Fibroblast of peridontal ligament (primary cell): ENCODE results near the gene CRISP3.
"Not testable (repeated sequence)": the region's sequence is repeated elsewhere in the genome, so short reads cannot be mapped to it uniquely, and the experiment has no call there.

Source experiments
- DNase-seq: peaks from one replicate; pipeline ENCODE4 v3.0.0-alpha.2; 2010; ENCODE audit errors: extremely low read depth

Gene CRISP3, protein sequence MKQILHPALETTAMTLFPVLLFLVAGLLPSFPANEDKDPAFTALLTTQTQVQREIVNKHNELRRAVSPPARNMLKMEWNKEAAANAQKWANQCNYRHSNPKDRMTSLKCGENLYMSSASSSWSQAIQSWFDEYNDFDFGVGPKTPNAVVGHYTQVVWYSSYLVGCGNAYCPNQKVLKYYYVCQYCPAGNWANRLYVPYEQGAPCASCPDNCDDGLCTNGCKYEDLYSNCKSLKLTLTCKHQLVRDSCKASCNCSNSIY

DNA sequence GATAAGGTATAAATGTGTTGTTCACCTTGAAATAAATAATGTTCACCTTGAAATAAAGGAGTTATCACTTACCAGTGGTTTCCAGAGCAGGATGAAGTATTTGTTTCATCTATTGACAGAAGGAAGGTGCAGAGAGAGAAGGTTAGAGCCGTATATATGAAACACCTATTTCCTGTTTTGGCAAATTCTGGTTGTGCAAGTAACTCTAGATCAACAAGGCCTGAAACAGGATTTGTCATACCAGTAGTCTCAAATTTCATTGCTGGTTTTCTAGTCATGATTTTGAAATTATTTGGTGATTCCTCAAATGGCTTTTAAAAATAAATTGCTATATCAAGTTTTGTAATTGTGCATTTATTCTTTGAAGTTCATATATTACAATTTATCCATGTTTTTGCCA, at the start of gene CRISP3:
CRISP3 (minus strand) TSS at position 130 of the 400 bp plus-strand sequence; CDS start at position 109, 21 bp downstream.
- no peak for DNase-seq

DNA sequence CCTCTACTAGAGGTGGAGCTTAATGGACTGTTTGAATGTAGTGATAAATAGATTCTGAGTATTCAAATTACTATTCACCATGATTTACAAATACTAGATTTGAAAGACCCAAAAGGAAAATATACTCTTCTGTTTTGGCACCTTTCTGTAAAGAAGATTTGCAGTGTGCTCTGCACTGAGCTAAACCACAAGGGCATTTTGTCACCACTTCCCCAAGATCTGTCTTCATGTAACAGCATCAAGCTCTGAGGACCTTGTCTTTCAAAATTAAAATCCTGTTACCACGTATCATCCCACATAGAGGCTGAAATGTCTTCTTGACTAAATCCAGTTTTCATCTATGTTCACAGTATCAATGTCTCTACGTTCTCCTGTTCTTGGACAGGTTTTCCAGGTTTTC, 46.2 kb upstream of the CRISP3 start:
- DNase-seq: no peak

DNA sequence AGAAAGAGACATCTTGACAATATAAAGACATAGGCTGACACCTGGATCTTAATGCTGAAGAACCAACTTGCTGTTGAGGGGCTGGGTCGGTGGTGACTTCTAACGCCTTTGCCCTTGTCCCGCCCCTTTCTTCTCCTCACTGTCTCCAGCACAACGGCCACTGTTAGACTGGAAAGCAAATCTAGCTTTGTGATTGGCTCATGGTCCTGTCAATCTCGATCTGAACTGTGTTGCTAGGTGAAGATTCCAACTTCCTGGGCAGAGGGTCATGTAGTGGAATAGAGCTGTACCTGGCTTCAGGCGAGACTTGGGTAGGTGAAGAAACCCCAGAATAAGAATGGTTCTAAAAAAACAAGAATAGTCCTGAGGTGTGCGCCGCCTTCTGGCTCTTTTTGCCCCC, 43.0 kb upstream of the CRISP3 start, which contains the start of gene PGK2:
PGK2 (minus strand) TSS at position 110 of the 400 bp plus-strand sequence; CDS start at position 12, 98 bp downstream.
- DNase-seq: no peak

DNA sequence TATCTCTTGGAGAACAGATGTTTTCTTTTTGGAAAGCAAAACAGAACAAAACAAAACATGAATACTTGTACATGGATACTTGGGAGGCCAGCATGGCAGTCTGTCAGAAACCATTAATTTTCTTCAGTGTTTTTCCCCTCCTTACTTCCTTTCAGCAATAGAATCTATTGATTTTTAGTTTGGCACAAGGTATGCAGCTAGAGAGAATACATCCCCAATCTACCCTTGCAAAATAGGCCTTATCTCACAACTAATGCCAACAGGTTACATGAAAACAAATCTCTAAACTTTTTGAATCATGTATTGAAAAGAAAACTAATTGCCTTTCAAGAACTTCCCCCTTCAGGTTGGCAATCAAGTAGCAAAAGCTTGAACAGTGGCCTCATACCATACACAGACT, 40.1 kb upstream of the CRISP3 start:
- no peak for DNase-seq

DNA sequence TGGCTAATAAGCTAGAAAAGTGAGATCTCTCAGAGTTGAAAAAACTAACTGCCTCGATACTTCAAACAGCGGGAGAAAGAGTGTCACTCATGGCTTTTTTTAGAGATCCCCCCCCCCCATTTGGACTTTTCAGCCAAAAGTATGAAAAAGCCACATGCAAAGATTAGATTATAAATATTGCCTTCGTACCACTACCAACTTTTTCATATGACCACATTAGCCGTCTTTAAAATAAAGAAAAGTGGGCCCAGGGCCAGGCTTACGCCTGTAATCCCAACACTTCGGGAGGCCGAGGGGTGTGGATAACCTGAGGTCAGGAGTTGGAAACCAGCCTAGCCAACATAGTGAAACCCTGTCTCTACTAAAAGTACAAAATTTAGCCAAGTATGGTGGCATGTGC, 38.5 kb upstream of the CRISP3 start:
- no peak for DNase-seq

DNA sequence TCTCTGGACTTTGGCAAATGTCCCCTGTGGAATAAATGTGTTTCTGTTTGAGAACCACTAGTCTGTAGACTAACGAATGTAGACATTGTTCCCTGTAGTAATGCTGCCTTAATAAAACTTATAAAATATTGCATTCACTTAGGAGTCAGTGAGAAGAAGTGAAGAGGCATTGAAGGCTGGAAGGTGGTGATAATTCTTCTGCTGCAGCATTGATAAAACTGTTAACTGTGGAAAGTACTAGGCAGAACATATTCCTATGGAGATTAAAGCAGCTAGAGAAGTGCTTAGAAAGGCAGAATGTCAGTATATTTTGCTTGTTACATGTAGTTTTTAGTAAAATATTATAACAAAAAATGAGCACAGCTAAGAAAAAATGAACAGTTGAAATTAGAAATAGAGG, 38.1 kb upstream of the CRISP3 start:
- DNase-seq: no peak

DNA sequence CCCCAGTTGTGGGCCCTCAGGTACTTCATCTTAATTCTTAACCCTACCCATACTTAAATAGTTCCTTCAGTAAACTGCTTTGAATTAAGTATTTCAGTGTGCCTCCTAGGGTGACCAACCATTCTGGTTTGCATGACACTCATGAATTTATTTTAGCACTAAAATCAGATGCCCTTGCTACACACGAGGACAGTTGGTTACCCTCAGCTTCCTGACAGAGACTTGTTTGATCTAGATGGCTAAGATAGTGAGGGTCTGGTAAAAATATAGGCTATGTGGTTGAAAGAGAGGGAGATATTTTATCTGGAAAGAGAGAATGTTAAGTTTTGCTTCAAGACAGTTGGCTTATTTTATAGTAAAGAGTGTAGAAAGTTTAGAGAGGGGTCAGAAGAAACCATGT, 32.3 kb upstream of the CRISP3 start:
- DNase-seq: no peak

DNA sequence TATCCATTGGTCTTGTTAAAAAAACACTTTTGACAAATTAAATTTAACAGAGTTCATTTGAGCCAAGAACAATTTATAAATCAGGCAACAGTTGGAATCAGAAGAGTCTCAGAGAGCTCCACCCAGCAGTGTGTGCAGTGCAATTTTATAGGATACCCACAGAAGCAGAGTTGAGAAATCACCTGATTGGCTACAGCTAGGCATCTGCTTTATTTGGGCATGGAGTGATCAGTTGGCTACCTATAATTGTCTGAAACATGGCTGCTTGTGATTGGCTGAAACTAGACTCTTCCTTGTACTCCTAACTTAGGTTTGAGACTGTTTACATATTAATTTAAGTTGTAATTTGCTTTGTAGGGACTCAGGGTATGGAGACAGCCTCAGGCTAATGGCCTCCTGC, 30.9 kb upstream of the CRISP3 start:
- no peak for DNase-seq

DNA sequence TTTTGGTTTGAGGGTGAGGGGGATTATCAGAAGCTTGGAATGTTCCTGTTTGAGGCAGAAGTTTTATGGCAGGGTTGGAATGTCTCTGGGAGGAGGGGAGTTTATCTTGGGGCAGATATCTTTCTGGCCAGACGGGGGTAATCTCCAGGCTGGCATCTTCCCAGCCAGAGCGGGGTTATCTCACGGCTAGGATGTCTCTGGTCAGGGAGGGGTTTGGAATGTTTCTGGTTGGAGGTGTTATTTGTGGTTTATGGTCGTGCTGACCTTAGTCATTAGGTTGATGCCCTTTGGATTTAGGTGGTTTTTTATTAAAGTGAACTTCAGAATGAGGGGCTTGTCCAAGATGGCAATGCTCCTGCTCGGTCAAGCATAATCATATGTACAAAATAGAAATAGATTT, 28.1 kb upstream of the CRISP3 start:
- DNase-seq: no peak

DNA sequence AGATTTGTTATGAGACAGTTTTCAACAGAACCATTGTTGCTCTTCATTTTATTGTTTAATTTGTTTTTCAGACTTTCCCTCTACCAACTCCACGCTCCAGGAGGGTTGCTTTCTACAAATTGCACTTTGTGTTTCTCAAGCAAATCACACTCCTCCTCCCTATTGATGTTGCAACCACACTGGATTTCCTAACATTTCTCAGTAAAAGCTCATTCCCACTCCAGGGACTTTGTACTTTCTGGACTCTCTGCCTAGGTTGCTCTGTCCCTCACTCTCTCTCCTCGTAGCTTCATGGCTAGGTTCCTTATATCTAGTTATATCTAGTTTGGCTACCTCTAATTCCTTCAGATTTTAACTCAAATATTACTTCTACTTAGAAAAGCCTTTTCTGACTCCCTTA, 22.6 kb upstream of the CRISP3 start:
- no peak for DNase-seq

DNA sequence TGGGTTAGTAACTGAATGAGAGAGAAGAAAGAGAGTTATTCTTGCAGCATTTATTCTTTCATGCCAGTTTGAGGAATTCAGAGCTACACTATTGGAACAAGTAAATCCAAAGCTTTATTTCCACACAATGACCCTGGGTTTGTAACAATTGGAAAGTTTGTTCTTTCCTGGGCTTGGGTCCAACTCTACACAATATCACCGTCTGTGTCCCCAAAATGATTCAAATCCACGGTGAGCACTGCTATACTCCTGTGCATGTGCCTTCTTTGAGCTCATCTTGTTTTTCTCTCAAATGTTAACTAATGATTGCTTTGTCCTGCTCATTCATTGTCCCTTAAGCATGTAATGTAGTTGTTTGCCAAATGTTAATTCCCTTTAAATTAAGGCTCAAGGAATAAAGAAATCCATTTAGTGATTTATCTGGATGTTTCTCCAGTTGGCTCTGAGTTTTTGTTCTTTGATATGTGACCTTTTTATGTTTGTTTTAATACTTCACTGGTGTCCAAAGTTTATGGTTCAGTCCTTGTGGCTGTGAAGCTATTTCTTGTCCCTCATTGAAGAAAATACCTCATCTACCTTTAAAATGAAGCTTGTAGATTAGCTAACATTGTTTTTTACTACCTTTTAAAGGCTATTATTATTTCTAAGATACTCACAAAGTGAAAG, 20.5 kb upstream of the CRISP3 start:
- DNase-seq: no peak

DNA sequence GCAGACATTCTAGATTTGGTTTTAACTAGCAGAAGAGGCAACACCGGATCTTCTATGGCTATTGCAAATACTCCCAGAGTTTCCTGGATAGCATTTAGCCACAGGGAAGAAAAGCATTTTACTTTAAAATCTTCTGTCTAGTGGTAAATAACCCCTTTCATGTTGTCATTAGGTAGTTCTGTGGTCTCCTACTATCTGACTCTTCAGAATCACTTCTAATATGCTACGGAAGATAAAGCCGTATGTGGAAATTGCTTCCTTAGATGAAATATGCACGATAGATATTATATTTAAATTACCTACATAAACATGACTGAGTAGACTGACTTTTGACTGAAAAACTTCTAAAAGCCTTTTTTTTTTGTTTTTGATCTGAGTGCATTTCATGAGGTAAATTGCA, 759 bp downstream of the CRISP3 start:
- DNase-seq: no peak

DNA sequence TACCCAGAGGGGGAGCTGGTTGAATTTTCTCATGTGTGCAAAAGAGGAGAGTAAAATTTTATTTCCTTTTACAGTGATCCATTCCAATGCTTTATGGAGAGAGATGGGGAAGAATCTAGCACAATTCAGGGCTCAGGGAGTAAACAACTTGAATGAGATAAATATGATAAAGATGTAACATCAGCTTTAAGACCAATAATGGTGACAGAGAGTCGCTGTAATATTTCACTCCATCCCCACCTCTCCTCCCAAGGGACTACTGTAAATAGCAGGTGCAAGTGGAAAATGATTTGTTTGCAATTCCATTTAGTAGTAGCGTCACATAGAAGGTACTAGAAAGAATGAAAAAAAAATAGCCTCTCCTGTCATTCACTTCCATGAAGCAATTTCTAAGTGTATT, 4.8 kb downstream of the CRISP3 start:
- DNase-seq: no peak

DNA sequence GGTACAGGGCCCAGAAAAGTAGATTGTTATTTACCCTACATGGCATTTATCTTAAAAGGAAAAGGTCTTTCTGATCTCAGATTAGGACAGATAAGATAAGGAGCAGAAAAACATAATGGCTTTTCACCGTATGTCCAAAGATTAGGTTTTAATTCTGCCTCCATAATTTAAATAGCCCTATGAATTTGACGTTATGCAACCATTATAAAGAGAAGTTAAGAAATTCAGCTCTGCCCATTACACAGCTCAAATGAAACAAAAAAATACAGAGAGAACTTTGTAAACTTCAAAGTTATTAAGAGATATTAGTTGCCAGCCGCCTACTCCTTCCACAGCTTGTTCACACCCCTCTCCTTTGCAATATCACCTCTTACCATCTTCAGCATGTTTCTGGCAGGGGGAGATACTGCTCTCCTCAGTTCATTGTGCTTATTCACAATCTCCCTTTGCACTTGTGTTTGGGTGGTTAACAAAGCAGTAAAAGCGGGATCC, 8.1 kb downstream of the CRISP3 start:
- DNase-seq: no peak

DNA sequence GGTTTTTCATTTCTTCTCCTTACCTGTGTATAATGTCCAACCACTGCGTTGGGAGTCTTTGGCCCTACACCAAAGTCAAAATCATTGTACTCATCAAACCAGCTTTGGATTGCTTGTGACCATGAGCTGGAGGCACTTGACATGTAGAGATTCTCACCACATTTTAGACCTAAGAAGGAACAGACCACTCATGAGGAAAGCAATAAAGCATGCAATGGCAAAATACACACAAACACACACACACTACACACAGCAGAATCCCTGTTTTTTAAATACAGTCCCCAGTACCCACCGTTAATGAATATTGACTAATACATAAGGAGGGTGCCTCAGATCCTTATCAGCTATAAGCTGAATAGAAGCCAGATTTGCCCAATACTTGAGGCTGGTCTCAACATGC, 10.5 kb downstream of the CRISP3 start:
- DNase-seq: no peak

DNA sequence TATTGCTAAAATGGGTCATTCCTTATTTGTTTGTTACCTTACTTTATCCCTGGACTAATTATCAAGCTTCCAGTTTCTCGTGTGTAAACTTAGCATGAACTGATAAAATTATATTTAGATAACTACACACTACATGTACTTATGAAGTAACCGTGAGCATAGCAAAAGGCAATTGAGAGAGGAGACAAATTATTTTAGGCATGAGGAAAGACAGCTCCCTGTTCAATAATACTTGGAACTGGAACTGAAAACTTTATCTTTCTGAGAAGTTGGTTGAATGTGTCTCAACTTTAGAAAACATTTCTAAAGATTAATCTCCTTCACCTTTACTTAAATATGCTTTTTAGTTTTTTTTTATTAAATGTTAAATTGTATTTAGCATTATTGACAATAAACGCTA, 11.4 kb downstream of the CRISP3 start:
- DNase-seq: no peak

DNA sequence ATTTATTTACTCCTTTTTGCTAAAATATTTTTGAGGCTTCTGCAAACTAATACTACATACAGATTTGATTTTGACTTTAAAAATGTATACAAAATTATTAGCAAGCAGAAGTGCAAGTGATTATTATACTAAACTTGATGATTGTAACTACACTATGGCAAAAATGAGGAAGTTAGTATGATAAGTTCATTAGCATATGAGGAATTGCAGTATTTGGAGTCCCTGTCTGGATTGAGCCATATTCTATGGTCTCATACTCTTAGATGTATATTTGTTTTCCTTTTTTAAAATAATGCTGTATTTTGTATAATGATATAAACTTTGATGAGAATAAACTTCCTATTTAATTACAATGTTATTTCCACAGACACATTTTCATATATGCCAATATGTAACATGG, 13.9 kb downstream of the CRISP3 start:
- DNase-seq: no peak

DNA sequence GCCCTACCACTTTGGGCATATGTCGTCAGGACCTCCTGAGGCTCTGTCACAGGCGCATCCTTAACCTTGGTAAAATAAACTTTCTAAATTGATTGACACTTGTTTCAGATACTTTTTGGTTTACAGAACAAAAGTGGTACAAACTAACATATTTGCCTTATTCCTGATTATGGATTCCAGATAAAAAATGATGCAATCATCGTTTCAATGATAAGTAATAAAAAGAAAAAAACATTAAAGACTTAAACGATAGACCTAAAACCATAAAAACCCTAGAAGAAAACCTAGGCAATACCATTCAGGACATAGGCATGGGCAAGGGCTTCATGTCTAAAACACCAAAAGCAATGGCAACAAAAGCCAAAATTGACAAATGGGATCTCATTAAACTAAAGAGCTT, 20.3 kb downstream of the CRISP3 start:
- not testable (repeated sequence) for DNase-seq

DNA sequence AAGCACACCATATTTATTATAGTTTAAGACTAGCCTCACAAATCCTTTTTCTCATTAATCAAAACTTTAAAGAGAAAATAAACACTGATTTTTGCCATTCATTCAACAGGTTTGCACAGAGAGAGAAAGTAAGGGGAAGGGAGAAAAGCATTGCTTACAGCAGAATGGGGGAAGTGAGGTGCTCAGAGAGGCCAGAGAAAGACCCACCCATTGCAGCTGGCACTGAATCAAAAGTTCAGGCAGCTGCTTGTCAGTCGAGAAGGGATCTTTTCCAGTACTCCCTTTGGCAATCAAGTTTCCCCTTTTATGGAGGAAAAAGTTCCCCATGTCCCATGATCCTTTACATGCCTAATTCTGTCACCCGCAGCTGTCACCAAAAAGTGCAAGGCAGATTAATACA, 22.9 kb downstream of the CRISP3 start:
- DNase-seq: no peak

DNA sequence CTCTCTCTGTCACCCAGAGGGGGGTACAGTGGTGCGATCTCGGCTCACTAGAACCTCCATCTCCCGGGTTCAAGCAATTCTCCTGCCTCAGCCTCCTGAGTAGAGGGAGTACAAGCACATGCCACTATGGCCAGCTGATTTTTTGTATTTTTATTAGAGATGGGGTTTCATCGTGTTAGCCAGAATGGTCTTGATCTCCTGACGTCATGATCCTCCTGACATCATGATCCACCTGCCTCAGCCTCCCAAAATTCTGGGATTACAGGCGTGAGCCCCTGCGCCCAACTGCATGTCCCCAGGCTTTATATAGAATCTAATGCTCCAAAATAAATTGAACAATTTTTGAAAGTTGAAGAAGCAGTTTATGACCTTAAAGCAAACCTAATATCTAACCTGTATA, 23.8 kb downstream of the CRISP3 start:
- no peak for DNase-seq

DNA sequence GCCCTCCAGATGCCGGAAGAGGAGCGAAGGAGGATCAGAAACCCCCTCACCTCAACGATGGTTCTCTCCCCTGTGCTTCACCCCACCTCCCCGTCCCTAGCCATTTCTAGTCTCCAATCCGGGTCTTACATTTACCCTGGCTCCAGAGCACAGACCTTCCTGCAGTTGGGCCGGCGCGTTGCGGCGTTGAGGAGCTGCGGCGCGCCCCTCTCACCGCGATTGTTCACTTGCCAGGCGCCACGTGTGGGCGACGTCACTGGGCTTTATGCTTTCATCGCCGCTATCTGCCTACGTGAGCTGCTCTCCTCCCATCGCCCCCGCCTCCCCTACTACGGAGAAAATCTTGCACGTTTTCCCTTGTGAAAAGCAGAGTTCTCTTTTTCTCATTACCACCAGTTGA, 30.8 kb downstream of the CRISP3 start, which contains the start of gene CRISP2:
CRISP2 (minus strand) TSS at position 198 of the 400 bp plus-strand sequence. CDS start 4,347 bp downstream, outside the sequence.
- DNase-seq: no peak

DNA sequence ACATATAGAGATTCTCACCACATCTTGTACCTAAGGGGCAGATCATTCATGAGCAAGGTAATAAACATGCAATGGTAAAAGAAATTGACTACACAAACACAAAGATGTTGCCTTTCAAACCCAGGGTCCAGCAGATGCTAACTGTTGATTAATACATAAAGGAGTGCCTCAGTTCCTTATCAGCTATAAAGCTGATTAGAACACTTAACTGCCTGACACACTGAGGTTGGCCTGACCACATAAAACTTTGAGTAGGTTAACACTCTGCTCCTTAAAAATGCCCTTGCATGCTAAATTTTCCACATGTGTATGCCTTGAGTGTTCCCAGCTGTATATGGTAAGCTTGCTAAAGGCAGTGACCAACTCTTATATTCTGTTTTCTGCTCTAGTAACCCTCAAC, 45.7 kb downstream of the CRISP3 start:
- DNase-seq: no peak

DNA sequence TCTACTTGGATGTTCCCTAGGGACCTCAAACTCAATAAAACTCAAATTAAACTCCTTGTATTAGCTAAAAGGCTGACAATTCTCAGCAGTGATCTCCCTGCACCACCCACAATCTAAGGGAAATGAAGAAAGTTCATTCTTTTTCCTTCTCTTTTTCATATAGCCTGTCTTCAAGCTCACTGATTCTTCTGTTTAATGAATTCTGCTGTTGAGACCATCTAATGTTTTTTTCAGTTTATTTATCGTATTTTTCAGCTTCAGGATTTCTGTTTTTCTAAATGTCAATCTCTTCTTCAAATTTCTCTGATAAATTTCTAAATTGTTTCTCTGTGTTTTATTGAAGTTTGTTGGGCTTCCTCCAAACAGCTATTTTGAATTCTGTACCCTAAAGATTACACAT, 50.7 kb downstream of the CRISP3 start:
- no peak for DNase-seq
